Measurements from ENCODE around the gene CHAD. TPM values are rescaled to one million over a fixed set of nuclear protein-coding genes. Genes with fewer than 3 reads are reported as not detected.

The CHAD gene
- polyA plus RNA-seq, 1 of the 3 experiments (the other 2 are of a cell fraction), result not detected

DNA sequence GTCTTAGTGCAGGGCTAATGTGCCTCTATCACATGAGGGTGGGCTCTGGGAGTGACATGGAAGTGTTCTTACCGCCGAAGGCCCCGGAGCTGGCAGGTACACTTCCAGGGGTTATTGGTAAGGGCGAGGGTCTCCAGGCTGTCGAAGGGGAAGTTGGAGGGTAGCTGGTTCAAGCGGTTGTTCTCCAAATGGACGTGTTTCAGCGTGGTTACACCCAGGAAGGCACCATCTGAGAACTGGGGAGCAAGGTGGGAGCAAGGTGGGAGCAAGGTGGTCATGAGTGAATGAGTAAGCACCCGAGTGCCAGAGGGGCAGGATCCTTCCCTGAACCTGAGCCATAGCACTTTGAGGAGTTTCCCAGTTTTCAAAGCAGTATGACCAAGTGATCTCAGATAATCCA, 3.0 kb downstream of the CHAD start:
- Histone ChIP-seq H2AFZ (ENCODE audit: low read depth) (no peak overlapping the region), H3K9ac (no peak overlapping the region), H3K36me3 (replicated peaks in 1 of 2; ENCODE audit: control insufficient read depth in 1 of 2, insufficient read depth in 2 of 2, low read length in 1 of 2) (peaks cover 0 to 2% of the 10 kb centered on the region in 2 experiments), H3K79me2 (ENCODE audit: insufficient read depth) (no peaks in the 10 kb centered on the region), H3K4me3 (ENCODE audit: low read depth in 2 of 2, low read length in 1 of 2) (no peak overlapping the region), H4K20me1 (ENCODE audit: insufficient read depth) (no peaks in the 10 kb centered on the region; the same call in 1 of the 2 replicates), H3F3A (replicated peaks; ENCODE audit: insufficient read depth) (no peaks in the 10 kb centered on the region), H3K9me3 (no peaks in the 10 kb centered on the region), H3K4me1 (ENCODE audit: control insufficient read depth in 1 of 2, insufficient read depth in 2 of 2, low read depth in 1 of 2, low read length in 1 of 2) (peaks cover 0 to 17% of the 10 kb centered on the region in 2 experiments; a peak in 1 of 4 replicates), H3K27me3 (ENCODE audit: insufficient read depth) (no peaks in the 10 kb centered on the region), H3K9me2 (no peaks in the 10 kb centered on the region), H3K27ac (ENCODE audit: low read depth in 2 of 2, low read length in 1 of 2) (no peak overlapping the region), H3K4me2 (no peak overlapping the region)
- POLR2A ChIA-PET, result no interaction called here
- TF ChIP-seq ELF1 (IDR thresholded peaks at IDR 0.05) (no peak), MXI1 (IDR thresholded peaks at IDR 0.05; ENCODE audit: low read depth, low read length) (no peak), PBX3 (IDR thresholded peaks at IDR 0.05) (no peak), POLR2AphosphoS5 (IDR thresholded peaks at IDR 0.05; ENCODE audit: low read depth, low read length) (no peak), RXRA (IDR thresholded peaks at IDR 0.05; ENCODE audit: borderline replicate concordance, low read depth) (no peak), SIN3A (IDR thresholded peaks at IDR 0.05; ENCODE audit: borderline replicate concordance, low read depth, low read length) (no peak), USF1 (IDR thresholded peaks at IDR 0.05; ENCODE audit: borderline replicate concordance, low read depth) (no peak), YY1 (IDR thresholded peaks at IDR 0.05; ENCODE audit: low read depth) (no peak), FOSL2 (IDR thresholded peaks at IDR 0.05; ENCODE audit: borderline replicate concordance, low read depth) (no peak), FOXJ3 (CRISPR knock-in tag; IDR thresholded peaks at IDR 0.05) (no peak), NFIC (IDR thresholded peaks at IDR 0.05; ENCODE audit: borderline replicate concordance) (no peak), TEAD4 (IDR thresholded peaks at IDR 0.05; ENCODE audit: borderline replicate concordance, insufficient read depth) (no peak), USF2 (IDR thresholded peaks at IDR 0.05; ENCODE audit: borderline replicate concordance, low read depth, low read length) (no peak)
- 85% methylated on average over 9 of the region's 9 CpGs for WGBS (ENCODE audit: low lambda C conversion rate)
- no peak for DNase-seq
- CTCF ChIA-PET, result interaction anchor here (1.0 to 3.7 kb wide), 4 partner anchors 11 to 266 kb away, joined by 3 to 15 read pairs (median 6); partner anchors contain the start of gene LRRC59

DNA sequence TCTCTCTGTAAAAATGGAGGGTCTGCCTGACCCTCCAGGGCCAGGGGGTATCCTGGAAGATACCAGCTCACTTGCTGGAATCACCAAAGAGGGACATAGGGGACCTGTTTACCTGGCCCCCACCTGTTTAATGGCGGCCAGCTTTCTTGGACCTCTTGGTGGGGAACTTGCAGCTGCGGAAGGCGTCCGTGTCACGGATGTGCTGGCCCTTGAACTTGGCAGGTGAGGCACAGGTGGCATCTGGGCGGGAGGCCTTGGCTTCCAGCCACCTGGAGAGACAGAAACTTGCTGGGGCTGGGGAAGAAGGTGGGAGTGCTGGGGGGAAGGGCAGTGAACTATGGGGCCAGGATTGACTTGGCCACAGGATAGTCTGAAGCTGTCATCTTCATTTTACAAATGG, 3.5 kb downstream of the CHAD start:
- Histone ChIP-seq H3K9ac (no peak overlapping the region), H3K9me3 (no peaks in the 10 kb centered on the region), H3K79me2 (ENCODE audit: insufficient read depth) (no peaks in the 10 kb centered on the region), H2AFZ (ENCODE audit: low read depth) (no peak overlapping the region), H3K4me1 (ENCODE audit: control insufficient read depth in 1 of 2, insufficient read depth in 2 of 2, low read depth in 1 of 2, low read length in 1 of 2) (peaks cover 0 to 17% of the 10 kb centered on the region in 2 experiments; a peak in 1 of 4 replicates), H3K9me2 (no peaks in the 10 kb centered on the region), H3K27me3 (ENCODE audit: insufficient read depth) (no peaks in the 10 kb centered on the region), H3K27ac (ENCODE audit: low read depth in 2 of 2, low read length in 1 of 2) (no peak overlapping the region), H3K36me3 (replicated peaks in 1 of 2; ENCODE audit: control insufficient read depth in 1 of 2, insufficient read depth in 2 of 2, low read length in 1 of 2) (peaks cover 0 to 2% of the 10 kb centered on the region in 2 experiments), H4K20me1 (ENCODE audit: insufficient read depth) (no peaks in the 10 kb centered on the region; the same call in 1 of the 2 replicates), H3K4me3 (ENCODE audit: low read depth in 2 of 2, low read length in 1 of 2) (no peak overlapping the region), H3K4me2 (no peak overlapping the region), H3F3A (replicated peaks; ENCODE audit: insufficient read depth) (no peaks in the 10 kb centered on the region)
- 90% methylated on average over 6 of the region's 6 CpGs for WGBS (ENCODE audit: low lambda C conversion rate)
- CTCF ChIA-PET, result interaction anchor here (1.1 to 3.7 kb wide), 4 partner anchors 12 to 68 kb away, joined by 3 to 15 read pairs (median 6); partner anchors contain the start of gene LRRC59
- POLR2A ChIA-PET, result no interaction called here
- DNase-seq, result no peak
- TF ChIP-seq, protein P1, sequence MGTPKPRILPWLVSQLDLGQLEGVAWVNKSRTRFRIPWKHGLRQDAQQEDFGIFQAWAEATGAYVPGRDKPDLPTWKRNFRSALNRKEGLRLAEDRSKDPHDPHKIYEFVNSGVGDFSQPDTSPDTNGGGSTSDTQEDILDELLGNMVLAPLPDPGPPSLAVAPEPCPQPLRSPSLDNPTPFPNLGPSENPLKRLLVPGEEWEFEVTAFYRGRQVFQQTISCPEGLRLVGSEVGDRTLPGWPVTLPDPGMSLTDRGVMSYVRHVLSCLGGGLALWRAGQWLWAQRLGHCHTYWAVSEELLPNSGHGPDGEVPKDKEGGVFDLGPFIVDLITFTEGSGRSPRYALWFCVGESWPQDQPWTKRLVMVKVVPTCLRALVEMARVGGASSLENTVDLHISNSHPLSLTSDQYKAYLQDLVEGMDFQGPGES (IDR thresholded peaks at IDR 0.05; ENCODE audit: low read depth, low read length), result no peak
- TF ChIP-seq SIN3A (IDR thresholded peaks at IDR 0.05; ENCODE audit: borderline replicate concordance, low read depth, low read length), result no peak
- no peak for TF ChIP-seq FOXJ3 (CRISPR knock-in tag; IDR thresholded peaks at IDR 0.05)
